Naive thymus-derived CD4-positive, alpha-beta T cell (primary cell): Measurements from ENCODE around the gene ZDHHC14. TPM values are rescaled to one million over a fixed set of nuclear protein-coding genes. Genes with fewer than 3 reads are reported as not detected.

Source experiments
- ATAC-seq: fragments of 150-1000 bp; cut with Tn5 transposase; 2 replicates; pipeline ENCODE4 v1.10.0; 2021; ENCODE audit warnings: mild to moderate bottlenecking, moderate library complexity
- CTCF ChIA-PET: fragments of 350-600 bp; sonication (Branson Sonifier 250); formaldehyde crosslinking; loops from one replicate; lab custom pipeline; 2021; ENCODE audit warnings: antibody characterized with exemption; lab: Charles Lee
- POLR2A ChIA-PET: fragments of 350-600 bp; sonication (Branson Sonifier 250); formaldehyde crosslinking; loops from one replicate; lab custom pipeline; 2021; ENCODE audit warnings: antibody characterized with exemption, inconsistent platforms; lab: Charles Lee
- DNase-seq, 9 donors: peaks; one replicate each; pipeline versions ENCODE4 v3.0.0 to v3.0.0-alpha.2; 2020 to 2022; ENCODE audit warnings: mixed read lengths in 1 of 9
- H3K27ac ChIP-seq: one replicate; pipeline ENCODE4 v1.7.0; 2013; ENCODE audit warnings: mild to moderate bottlenecking, low read depth, low read length, moderate library complexity
- H3K27me3 ChIP-seq, 2 donors: one replicate each; pipeline ENCODE4 v1.7.0; 2013; ENCODE audit warnings: low read length in 2 of 2, mild to moderate bottlenecking in 2 of 2, moderate library complexity in 2 of 2; ENCODE audit not compliant: control insufficient read depth in 2 of 2, insufficient read depth in 2 of 2
- H3K36me3 ChIP-seq, 3 experiments: 1 replicate in 2 of 3; 2 replicates in 1 of 3; pipeline ENCODE4 v1.7.0; 2013; ENCODE audit warnings: low read length in 3 of 3, mild to moderate bottlenecking in 3 of 3, moderate library complexity in 1 of 3; ENCODE audit not compliant: insufficient read depth in 3 of 3, control insufficient read depth in 2 of 3
- H3K4me1 ChIP-seq, 2 donors: one replicate each; pipeline ENCODE4 v1.7.0; 2013; ENCODE audit warnings: low read length in 2 of 2, mild to moderate bottlenecking in 2 of 2, moderate library complexity in 1 of 2; ENCODE audit not compliant: control insufficient read depth in 2 of 2, insufficient read depth in 2 of 2
- H3K4me3 ChIP-seq: 2 replicates; pipeline ENCODE4 v1.7.0; 2013; ENCODE audit warnings: mild to moderate bottlenecking, low read length
- H3K9me3 ChIP-seq, 3 experiments: 1 replicate in 2 of 3; 2 replicates in 1 of 3; pipeline ENCODE4 v1.7.0; 2013; ENCODE audit warnings: low read length in 3 of 3; ENCODE audit not compliant: control insufficient read depth in 2 of 3
- H3K27ac Mint-ChIP-seq, 9 donors: one replicate each; pipeline ENCODE4 v1.8.0; 2020 to 2022; ENCODE audit warnings: mixed read lengths in 9 of 9, mild to moderate bottlenecking in 8 of 9, moderate library complexity in 5 of 9, inconsistent platforms in 2 of 9
- H3K27me3 Mint-ChIP-seq, 5 donors: one replicate each; pipeline ENCODE4 v1.8.0; 2021 to 2022; ENCODE audit warnings: mixed read lengths in 5 of 5, mild to moderate bottlenecking in 1 of 5
- H3K36me3 Mint-ChIP-seq, 5 donors: one replicate each; pipeline ENCODE4 v1.8.0; 2020 to 2022; ENCODE audit warnings: mixed read lengths in 5 of 5, mild to moderate bottlenecking in 3 of 5, inconsistent platforms in 1 of 5
- H3K4me1 Mint-ChIP-seq, 7 donors: one replicate each; pipeline ENCODE4 v1.8.0; 2020 to 2022; ENCODE audit warnings: mixed read lengths in 7 of 7, mild to moderate bottlenecking in 3 of 7, inconsistent platforms in 1 of 7
- H3K4me3 Mint-ChIP-seq, 10 donors: one replicate each; pipeline ENCODE4 v1.8.0; 2020 to 2022; ENCODE audit warnings: mild to moderate bottlenecking in 10 of 10, mixed read lengths in 10 of 10, moderate library complexity in 6 of 10, inconsistent platforms in 2 of 10
- H3K9me3 Mint-ChIP-seq, 11 donors: one replicate each; pipeline ENCODE4 v1.8.0; 2020 to 2022; ENCODE audit warnings: mixed read lengths in 11 of 11, mild to moderate bottlenecking in 4 of 11, inconsistent platforms in 1 of 11, moderate library complexity in 1 of 11
- intact Hi-C, 2 donors: fragments of 100-400 bp; cut with micrococcal nuclease; formaldehyde crosslinking; loops; one replicate each; pipeline ENCODE4 v1.15.1; 2023
- polyA plus RNA-seq, 2 donors: library from polyadenylated mRNA; unstranded; fragments of 300-500 nt; fragmentation: Illumina TruSeq; gene quantifications; one replicate each; pipeline ENCODE4 v1.2.3, GENCODE V29; 2021
- total RNA-seq, 6 experiments: library from RNA in 5 of 6; stranded (reverse) in 5 of 6; gene quantifications; 1 replicate in 5 of 6; 2 replicates in 1 of 6; pipeline ENCODE4 v1.2.3 and lab custom pipeline; 2021 to 2026

Gene ZDHHC14
- total and polyA plus RNA-seq, 7 experiments from 2014 or later, result 0.13 to 18.2 (median 0.95) TPM

- Mint-ChIP-seq H3K36me3 (peaks cover 0 to 35% (median 4%) of the 10 kb centered on the region in 5 donors), H3K27ac (peak overlapping the region in 1 of 9 donors; percentile 61), H3K4me1 (peaks cover 7 to 32% (median 12%) of the 10 kb centered on the region in 7 donors), H3K27me3 (peaks cover 6 to 8% (median 8%) of the 10 kb centered on the region in 5 donors), H3K9me3 (peaks cover 0 to 11% (median 3%) of the 10 kb centered on the region in 11 donors), H3K4me3 (no peak overlapping the region)
- Histone ChIP-seq H3K36me3 (no peaks in the 10 kb centered on the region), H3K27ac (no peak overlapping the region), H3K4me1 (no peaks in the 10 kb centered on the region), H3K27me3 (no peaks in the 10 kb centered on the region), H3K4me3 (no peak overlapping the region), H3K9me3 (no peaks in the 10 kb centered on the region)
- no peak for DNase-seq
- ChIA-PET POLR2A (no interaction called here), CTCF (no interaction called here)
- ATAC-seq, result no peak
- intact Hi-C loops, result no loop called here
These were observed 112.2 kb downstream of the ZDHHC14 start for GRCh38 chr6:157493173-157493572.

- no peaks in the 10 kb centered on the region for H3K27me3 ChIP-seq
- Mint-ChIP-seq H3K9me3 (peaks cover 0 to 13% (median 3%) of the 10 kb centered on the region in 11 donors), H3K4me3 (no peak overlapping the region), H3K27me3 (peaks cover 6 to 8% (median 8%) of the 10 kb centered on the region in 5 donors), H3K4me1 (peaks cover 7 to 30% (median 12%) of the 10 kb centered on the region in 7 donors), H3K27ac (no peak overlapping the region), H3K36me3 (peaks cover 0 to 37% (median 4%) of the 10 kb centered on the region in 5 donors)
- no peak overlapping the region for H3K4me3 ChIP-seq
- intact Hi-C loops, result no loop called here
- H3K4me1 ChIP-seq, result no peaks in the 10 kb centered on the region
- no peak for DNase-seq
- ChIA-PET POLR2A (no interaction called here), CTCF (no interaction called here)
- no peaks in the 10 kb centered on the region for H3K9me3 ChIP-seq
- H3K27ac ChIP-seq, result no peak overlapping the region
- H3K36me3 ChIP-seq, result no peaks in the 10 kb centered on the region
- no peak for ATAC-seq
These were observed 112.6 kb downstream of the ZDHHC14 start for GRCh38 chr6:157493576-157493975.

DNA sequence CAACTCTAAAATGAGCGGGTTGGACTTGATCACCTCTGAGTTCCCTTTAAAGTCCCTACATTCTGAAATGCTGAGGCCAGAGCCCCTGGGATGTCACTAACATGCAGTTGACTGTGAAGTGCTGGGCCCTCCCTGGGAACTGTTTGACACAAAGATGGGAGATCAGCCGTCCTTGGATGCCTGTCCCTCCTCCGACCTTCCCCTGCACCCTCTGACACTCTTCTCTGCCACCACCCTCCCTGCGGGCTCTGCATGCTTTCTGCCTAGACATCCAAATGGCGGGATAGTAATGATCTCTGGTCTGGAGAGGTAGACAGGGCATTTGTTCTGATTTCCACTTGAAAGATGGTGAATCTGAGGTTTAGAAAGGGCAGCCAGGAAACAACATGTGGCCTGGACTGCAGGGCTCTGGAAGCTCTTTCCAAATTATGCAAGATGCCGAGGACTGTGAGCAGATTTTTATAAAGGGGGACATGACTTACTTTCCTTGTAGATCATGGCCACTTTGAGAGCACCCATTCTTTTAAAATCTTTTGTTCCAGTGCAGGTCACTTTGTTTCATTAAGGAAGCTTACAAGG lies 113.2 kb downstream of the ZDHHC14 start:
- Mint-ChIP-seq H3K4me1 (peaks cover 7 to 30% (median 11%) of the 10 kb centered on the region in 7 donors), H3K9me3 (peaks cover 0 to 13% (median 3%) of the 10 kb centered on the region in 11 donors), H3K36me3 (peaks cover 0 to 41% (median 4%) of the 10 kb centered on the region in 5 donors), H3K4me3 (no peak overlapping the region), H3K27ac (no peak overlapping the region), H3K27me3 (peaks cover 6 to 8% (median 8%) of the 10 kb centered on the region in 5 donors)
- CTCF ChIA-PET, result no interaction called here
- H3K27ac ChIP-seq, result no peak overlapping the region
- H3K27me3 ChIP-seq, result no peaks in the 10 kb centered on the region
- intact Hi-C loops, result no loop called here
- DNase-seq (no peak), ATAC-seq (no peak)
- H3K4me3 ChIP-seq, result no peak overlapping the region
- no peaks in the 10 kb centered on the region for H3K4me1 ChIP-seq
- POLR2A ChIA-PET, result no interaction called here
- H3K9me3 ChIP-seq, result no peaks in the 10 kb centered on the region
- H3K36me3 ChIP-seq, result no peaks in the 10 kb centered on the region

- H3K4me1 ChIP-seq, result no peaks in the 10 kb centered on the region
- ChIA-PET POLR2A (no interaction called here), CTCF (no interaction called here)
- Mint-ChIP-seq H3K36me3 (peaks cover 0 to 45% (median 4%) of the 10 kb centered on the region in 5 donors), H3K9me3 (peaks cover 0 to 19% (median 6%) of the 10 kb centered on the region in 11 donors), H3K4me1 (peaks cover 0 to 19% (median 4%) of the 10 kb centered on the region in 7 donors), H3K27ac (no peak overlapping the region), H3K4me3 (no peak overlapping the region), H3K27me3 (peaks cover 0 to 3% (median 0%) of the 10 kb centered on the region in 5 donors)
- no peak for ATAC-seq
- H3K27me3 ChIP-seq, result no peaks in the 10 kb centered on the region
- H3K27ac ChIP-seq, result no peak overlapping the region
- no peaks in the 10 kb centered on the region for H3K36me3 ChIP-seq
- H3K4me3 ChIP-seq, result no peak overlapping the region
- no peaks in the 10 kb centered on the region for H3K9me3 ChIP-seq
- intact Hi-C loops, result no loop called here
- no peak for DNase-seq
These were observed 115.6 kb downstream of the ZDHHC14 start for GRCh38 chr6:157496534-157497095.

DNA sequence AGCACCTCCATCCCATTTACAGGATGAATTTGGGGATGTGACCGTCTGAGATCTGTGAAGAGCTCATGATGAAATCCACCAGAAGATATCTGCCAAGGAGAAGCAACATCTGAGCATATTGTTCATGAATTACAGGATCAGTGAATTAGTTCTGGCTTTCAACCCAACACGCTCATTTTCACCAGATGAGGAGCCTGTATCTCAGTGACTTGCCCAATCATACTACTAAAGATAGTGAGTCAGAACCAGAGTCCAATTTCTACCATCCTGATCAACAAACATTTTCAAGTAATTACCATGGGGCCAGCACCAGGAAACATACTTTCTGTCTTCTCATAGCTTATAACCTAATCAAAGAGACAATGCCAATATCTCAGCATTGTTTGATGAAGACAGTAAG lies 116.6 kb downstream of the ZDHHC14 start:
- POLR2A ChIA-PET, result no interaction called here
- peaks cover 0 to 3% (median 0%) of the 10 kb centered on the region in 5 donors for H3K27me3 Mint-ChIP-seq
- ATAC-seq, result no peak

GRCh38 chr6:157498817-157499216 lies 117.8 kb downstream of the ZDHHC14 start:
- peaks cover 0 to 3% (median 0%) of the 10 kb centered on the region in 5 donors for H3K27me3 Mint-ChIP-seq
- CTCF ChIA-PET, result no interaction called here
- intact Hi-C loops, result no loop called here
- Histone ChIP-seq H3K9me3 (no peaks in the 10 kb centered on the region), H3K36me3 (no peaks in the 10 kb centered on the region), H3K27me3 (no peaks in the 10 kb centered on the region), H3K4me1 (no peaks in the 10 kb centered on the region), H3K27ac (no peak overlapping the region), H3K4me3 (no peak overlapping the region)
- no peak overlapping the region for H3K4me3 Mint-ChIP-seq
- peaks cover 0 to 51% (median 4%) of the 10 kb centered on the region in 5 donors for H3K36me3 Mint-ChIP-seq
- H3K27ac Mint-ChIP-seq, result no peak overlapping the region
- no peak for ATAC-seq
- peaks cover 0 to 19% (median 4%) of the 10 kb centered on the region in 7 donors for H3K4me1 Mint-ChIP-seq
- no peak for DNase-seq
- peaks cover 0 to 25% (median 6%) of the 10 kb centered on the region in 11 donors for H3K9me3 Mint-ChIP-seq
- POLR2A ChIA-PET, result no interaction called here

More for the DNA sequence above, 116.6 kb downstream of the ZDHHC14 start:
- H3K27ac Mint-ChIP-seq, result no peak overlapping the region
- Histone ChIP-seq H3K36me3 (no peaks in the 10 kb centered on the region), H3K4me1 (no peaks in the 10 kb centered on the region), H3K4me3 (no peak overlapping the region), H3K9me3 (no peaks in the 10 kb centered on the region), H3K27ac (no peak overlapping the region), H3K27me3 (no peaks in the 10 kb centered on the region)
- intact Hi-C loops, result no loop called here
- peaks cover 0 to 49% (median 4%) of the 10 kb centered on the region in 5 donors for H3K36me3 Mint-ChIP-seq
- no peak overlapping the region for H3K4me3 Mint-ChIP-seq
- no peak for DNase-seq
- CTCF ChIA-PET, result no interaction called here
- H3K4me1 Mint-ChIP-seq, result peaks cover 0 to 19% (median 4%) of the 10 kb centered on the region in 7 donors
- peaks cover 0 to 22% (median 6%) of the 10 kb centered on the region in 11 donors for H3K9me3 Mint-ChIP-seq
